CD4-positive, alpha-beta T cell treated with Interleukin-21 for 1 hour (primary cell): ENCODE results near the gene E2F2.

Source experiments
- DNase-seq: peaks from one replicate; pipeline ENCODE4 v3.0.0-alpha.2; 2020

The E2F2 gene

GRCh38 chr1:23481026-23481597 lies 49.9 kb downstream of the E2F2 start:
- no peak for DNase-seq

- DNase-seq: no peak
These were observed 50.6 kb downstream of the E2F2 start for GRCh38 chr1:23480187-23481025.

- no peak for DNase-seq
These were observed 51.4 kb downstream of the E2F2 start for GRCh38 chr1:23479666-23479941.

DNA sequence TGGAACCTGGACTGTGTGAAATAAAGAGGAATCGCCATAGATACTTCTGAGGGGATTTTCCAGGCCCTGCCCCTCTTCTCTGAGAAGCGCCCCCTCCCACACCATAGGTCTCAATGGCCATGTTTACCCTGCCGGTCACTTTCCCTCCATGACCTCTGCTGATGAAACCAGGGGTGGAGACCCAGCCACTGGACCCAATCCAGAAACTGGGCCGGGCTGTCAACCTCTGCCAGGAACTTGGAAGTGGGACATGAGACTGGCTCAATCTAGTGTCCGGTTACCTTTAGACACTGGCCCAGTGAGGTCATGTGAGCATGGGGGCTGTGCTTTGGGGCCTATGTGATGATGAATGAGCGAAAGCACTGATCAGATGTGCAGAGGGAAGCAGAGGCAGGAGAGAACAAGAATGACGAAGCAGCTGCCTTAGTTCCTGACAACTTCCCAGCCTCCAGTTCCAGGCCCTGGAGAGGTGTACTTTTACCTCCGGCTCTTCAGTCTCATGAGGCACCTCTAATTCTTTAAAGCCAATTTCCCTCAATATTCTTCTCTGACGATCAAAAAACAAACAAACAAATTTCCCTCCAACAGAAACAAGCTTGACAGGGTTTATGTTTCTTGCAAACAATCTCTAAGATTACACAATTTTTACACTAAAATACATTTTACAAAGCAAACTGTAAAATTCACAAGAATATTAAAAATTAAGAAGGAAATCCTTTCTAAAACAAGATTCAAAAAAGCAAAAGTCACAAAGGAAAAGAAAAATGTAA lies 52.0 kb downstream of the E2F2 start:
- no peak for DNase-seq

DNA sequence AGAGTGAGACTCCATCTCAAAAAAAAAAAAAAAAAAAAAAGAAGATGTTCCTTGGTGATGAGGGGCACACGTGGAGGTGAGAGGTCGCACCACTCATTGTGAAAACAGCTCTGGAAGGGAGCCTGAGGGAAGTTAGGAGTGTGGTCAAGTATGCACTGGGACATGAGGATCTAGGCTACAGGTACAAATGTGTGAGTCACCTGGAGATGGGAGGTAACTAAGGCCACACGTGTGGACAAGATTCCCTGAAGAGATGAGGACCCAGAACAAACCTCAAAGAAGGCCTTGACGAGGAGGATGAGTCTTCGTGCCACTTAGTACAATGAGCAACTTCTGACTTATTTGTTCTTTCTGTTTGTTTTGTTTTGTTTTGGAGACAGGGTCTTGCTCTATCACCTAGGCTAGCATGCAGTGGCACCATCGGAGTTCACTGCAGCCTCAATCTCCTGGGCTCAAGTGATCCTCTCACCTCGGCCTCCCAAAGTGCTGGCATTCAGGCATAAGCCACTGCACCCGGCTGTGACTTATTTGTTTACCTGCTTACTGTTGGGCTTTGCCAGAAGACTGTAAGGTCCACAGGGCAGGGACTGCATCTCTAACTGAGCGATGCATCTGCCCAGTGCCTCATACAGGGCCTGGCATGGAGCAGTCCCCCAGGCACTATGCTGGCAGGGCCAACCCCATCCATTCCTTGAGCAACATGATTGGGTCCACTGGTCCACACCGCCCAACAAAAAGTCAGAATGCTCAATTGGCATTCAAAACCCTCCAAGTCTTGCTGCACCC lies 53.5 kb downstream of the E2F2 start:
- no peak for DNase-seq

DNA sequence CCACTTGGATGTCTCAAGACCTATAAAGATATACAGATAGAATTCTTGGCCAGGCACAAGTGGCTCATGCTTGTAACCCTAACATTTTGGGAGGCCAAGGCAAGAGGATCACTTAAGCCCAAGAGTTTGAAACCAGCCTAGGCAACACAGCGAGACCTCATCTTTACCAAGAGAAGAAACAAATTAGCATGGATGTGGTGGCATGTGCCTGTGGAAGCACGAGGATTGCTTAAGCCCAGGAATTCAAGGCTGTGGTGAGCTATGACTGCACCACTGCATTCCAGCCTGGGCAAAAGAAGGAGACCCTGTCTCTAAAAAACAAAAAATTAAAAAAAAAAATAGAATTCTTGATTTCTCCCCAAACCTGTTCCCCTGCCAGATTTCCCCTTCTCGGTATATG lies 55.4 kb downstream of the E2F2 start:
- no peak for DNase-seq

DNA sequence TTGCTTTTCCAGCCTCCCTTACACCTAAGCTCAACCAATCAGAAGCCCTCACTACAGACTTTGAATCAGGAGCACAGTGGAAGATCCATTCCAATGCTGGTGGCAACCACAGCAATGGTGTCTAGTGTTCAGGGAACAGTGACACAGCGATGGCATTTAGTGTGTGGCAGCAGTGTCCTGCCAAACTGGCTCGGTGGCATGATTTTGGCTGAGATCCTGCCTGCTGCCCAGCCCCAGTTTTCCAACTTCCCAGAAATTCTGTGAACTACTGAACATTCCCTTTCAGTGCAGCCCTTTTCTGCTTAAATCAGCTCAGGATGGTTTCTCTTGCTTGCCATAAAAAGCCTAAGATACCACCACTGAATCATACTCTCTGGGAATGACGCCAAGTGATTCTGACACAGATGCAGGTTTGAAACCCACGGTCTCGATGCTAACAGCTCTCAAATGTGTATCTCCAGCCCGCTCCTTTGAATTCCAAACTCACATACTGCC lies 55.9 kb downstream of the E2F2 start:
- no peak for DNase-seq

GRCh38 chr1:23473037-23473800 lies 57.8 kb downstream of the E2F2 start:
- DNase-seq: no peak

GRCh38 chr1:23472351-23473036 lies 58.5 kb downstream of the E2F2 start:
- DNase-seq: no peak

GRCh38 chr1:23471473-23472075 lies 59.5 kb downstream of the E2F2 start:
- no peak for DNase-seq

DNA sequence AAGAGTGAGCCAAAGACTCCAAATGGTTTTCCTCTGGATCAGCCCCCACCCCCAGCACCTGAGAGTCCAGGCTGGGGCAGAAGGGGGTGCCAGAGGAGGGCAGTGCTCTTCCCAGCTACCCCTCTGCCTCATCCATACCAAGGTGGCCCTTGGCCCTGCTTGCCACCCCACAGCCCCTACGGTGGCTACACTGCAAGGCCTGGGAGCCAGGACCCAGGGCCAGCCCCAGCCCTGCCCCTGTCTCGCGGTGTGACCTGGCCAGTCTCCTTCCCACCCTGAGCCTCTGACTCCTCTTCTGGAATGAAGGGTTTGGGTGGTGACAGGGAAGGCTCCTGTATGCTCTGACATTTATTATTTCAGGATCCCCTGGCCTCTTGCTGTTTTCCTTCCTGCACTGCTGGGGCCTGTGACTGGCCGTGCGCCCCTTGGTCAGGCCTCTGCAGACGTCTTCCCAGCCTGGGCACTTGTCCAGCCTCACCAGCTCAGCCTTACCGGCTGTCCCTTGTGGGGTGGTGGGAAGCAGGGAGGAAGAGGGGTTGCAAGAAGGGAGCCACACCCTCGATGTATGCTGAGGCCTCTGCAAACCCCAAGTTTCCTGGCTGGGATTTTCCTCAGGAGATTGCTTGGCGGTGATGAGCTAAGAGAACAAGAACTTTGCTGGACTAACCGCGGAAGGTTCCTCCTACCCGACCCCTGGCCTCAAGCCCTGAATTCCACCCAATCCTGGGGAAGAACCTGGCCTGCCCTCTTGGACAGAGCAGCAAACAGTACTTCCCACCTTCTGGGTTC lies 60.6 kb downstream of the E2F2 start:
- DNase-seq: no peak

DNA sequence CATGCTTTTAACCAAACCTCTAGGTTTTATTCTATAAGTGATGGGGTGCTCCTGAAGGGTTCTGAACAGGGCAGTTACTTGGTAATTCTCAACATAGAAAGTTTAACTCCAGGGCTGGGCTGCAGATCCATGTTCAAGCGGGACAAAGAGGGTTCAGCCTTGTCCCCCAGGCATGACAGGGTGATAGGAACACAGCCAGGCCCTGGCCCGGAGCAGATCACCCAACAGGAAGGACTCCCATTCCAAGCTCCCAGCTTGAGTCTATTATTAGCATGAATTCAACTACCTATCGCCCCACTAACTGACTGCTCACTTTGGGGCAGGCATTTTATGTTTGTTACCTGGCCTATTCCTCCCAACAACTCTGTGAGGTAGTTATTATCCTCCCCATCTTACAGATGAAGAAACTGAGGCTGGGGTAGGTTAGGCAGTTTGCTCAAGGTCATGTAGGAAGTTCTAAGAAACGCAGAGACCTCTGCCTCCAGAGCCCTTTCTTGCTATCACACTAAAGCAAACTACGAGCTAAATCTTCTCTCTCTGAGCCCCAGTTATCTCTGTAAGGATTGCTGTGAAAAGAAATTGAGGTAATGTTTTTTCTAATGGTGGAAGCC lies 61.6 kb downstream of the E2F2 start:
- DNase-seq: no peak

DNA sequence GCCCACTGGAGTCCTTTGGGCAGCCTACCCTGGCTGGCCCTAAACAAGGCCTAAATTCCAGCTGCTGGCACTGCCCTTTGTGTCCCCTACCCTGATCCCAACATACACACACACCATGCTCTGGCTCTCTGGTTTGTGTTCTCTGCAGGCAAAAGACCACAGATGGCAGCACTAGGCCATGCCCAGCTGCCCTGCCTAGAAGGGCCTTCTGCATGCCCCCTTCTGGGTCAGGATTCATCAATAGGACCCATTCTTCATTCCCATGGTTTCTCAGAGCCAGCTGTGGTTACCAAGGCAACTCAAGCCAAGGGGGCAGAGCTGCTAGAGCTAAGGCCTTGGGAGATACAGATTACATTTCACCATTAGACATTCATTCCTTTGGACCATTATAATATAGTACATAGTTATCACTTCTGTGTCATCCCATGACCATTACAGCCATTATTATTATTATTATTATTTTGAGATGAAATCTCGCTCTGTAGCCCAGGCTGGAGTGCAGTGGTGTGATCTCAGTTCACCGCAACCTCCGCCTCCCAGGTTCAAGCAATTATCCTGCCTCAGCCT lies 64.5 kb downstream of the E2F2 start:
- DNase-seq: no peak

DNA sequence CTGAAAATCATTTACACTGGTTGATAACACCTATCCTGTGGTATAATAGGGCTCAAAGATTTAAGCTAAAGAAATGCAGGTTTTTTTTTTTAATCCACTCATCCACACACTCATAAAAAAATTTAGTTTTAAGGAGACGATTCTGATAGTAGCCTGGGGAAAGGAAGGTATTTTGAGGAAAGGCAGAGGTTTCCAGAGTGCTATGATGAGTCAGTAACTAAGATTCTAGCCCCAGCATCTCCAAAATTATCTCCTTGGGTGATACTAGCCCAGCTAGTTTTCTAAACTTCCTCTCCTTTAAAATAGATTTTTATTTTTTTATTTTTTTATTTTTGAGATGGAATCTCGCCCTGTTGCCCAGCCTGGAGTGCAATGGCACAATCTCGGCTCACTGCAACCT lies 67.7 kb downstream of the E2F2 start:
- no peak for DNase-seq

GRCh38 chr1:23462766-23463165 lies 68.3 kb downstream of the E2F2 start:
- no peak for DNase-seq

DNA sequence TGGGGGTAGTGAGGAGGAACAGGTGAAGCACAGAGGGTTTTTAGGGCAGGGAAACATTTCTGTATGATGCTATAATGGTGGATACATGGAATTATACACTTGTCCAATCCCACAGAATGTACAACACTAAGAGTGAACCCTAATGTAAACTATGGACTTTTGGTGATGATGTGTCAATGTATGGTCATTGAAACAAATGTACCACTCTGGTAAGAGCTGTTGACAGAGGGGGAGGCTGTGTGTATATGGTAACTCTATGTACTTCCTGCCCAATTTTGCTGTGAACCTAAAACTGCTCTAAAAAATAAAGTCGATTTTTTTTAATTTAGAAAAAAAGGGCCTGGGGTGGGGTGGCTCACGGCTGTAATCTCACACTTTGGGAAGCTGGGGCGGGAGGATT lies 70.0 kb downstream of the E2F2 start:
- no peak for DNase-seq

DNA sequence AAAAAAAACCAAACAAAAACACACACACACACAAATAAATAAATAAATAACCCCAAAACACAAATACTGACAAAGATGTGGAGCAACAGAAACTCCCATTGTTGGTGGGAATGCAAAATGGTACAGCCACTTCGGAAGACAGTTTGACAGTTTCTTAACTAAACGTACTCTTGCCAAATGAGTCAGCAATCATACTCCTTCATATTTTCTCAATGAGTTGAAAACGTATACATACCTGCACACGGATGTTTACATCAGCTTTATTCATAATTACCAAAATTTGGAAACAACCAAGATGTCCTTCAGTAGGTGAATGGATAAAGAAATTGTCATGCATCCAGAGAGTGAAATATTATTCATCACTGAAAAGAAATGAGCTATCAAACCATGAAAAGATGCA lies 70.5 kb downstream of the E2F2 start:
- no peak for DNase-seq

DNA sequence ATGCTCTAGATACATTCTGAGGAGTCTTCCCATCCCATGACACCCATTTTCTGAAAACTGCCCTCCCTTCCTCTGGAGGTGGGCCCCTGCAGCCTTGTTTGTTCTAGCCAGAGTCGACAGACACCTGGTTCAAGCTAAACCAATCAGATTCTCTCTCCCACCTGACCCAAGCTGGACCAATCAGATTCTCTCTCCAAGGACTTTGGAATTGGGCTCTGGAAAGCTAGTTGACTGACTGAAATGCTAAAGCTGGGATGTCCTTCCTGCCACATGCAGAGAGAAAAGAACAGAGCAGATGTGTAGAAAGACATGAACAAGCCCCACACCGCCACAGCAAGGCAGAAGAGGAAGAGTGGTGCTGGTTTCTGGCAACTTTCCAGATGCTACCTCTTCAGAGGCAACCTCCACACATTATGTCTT lies 71.7 kb downstream of the E2F2 start:
- no peak for DNase-seq
